Mucosa of stomach (tissue), 1 donor: Measurements from ENCODE around the gene LMNTD2.
A peak's percentile ranks its signal among the peaks of the same experiment; 100 is the strongest.
"Not testable (repeated sequence)": the region's sequence is repeated elsewhere in the genome, so short reads cannot be mapped to it uniquely, and the experiment has no call there.

Experiments used
- H3K27me3 ChIP-seq: one replicate; pipeline ENCODE4 v1.7.0; 2013; ENCODE audit warnings: mild to moderate bottlenecking, low read length; ENCODE audit not compliant: control insufficient read depth, insufficient read depth
- H3K36me3 ChIP-seq: one replicate; pipeline ENCODE4 v1.7.0; 2013; ENCODE audit warnings: low read length; ENCODE audit not compliant: control insufficient read depth, insufficient read depth
- H3K4me1 ChIP-seq: one replicate; pipeline ENCODE4 v1.7.0; 2013; ENCODE audit warnings: mild to moderate bottlenecking, low read length; ENCODE audit not compliant: control insufficient read depth, insufficient read depth
- H3K4me3 ChIP-seq: one replicate; pipeline ENCODE4 v1.7.0; 2013; ENCODE audit warnings: low read length
- H3K9ac ChIP-seq: one replicate; pipeline ENCODE4 v1.7.0; 2013; ENCODE audit warnings: mild to moderate bottlenecking, low read length, moderate library complexity
- H3K9me3 ChIP-seq: one replicate; pipeline ENCODE4 v1.7.0; 2013; ENCODE audit warnings: mild to moderate bottlenecking, low read length, moderate library complexity; ENCODE audit not compliant: control insufficient read depth
- donor health status: Pancreatic carcinoma.

The LMNTD2 gene

DNA sequence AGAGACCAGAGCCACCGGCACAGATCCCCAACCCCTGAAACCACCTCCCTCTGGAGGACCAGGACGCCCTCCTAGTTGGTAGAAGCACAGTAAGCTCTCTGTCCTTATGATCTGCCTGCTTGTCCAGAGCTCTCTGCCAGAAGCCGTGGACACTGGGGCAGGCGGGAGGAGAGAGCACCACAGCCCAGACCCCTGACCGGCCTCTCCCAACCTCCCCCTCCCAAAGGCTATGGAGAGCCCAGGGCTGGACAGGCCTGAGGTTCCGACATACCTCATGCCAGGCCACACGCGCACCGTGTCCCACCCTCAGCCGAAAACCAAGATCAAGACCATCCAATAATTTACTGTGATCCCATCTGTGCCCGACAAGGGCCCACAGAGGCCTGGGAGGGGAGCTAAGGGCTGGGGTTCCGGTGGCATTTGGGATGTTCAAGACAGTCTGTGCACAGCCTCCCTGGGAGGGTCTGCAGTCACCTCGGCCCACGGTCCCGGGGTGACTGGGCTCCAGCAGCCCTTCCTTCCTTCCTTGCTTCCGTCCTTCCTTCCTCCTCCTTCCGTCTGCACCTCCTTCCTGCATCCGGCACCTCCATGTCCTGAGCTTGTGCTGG lies 28.5 kb downstream of the LMNTD2 start:
- H3K9ac ChIP-seq, result no peak overlapping the region
- H3K27me3 ChIP-seq, result no peaks in the 10 kb centered on the region
- H3K9me3 ChIP-seq, result no peaks in the 10 kb centered on the region
- peaks cover 23% of the 10 kb centered on the region for H3K4me1 ChIP-seq
- H3K36me3 ChIP-seq, result peaks cover 13% of the 10 kb centered on the region
- no peak overlapping the region for H3K4me3 ChIP-seq

DNA sequence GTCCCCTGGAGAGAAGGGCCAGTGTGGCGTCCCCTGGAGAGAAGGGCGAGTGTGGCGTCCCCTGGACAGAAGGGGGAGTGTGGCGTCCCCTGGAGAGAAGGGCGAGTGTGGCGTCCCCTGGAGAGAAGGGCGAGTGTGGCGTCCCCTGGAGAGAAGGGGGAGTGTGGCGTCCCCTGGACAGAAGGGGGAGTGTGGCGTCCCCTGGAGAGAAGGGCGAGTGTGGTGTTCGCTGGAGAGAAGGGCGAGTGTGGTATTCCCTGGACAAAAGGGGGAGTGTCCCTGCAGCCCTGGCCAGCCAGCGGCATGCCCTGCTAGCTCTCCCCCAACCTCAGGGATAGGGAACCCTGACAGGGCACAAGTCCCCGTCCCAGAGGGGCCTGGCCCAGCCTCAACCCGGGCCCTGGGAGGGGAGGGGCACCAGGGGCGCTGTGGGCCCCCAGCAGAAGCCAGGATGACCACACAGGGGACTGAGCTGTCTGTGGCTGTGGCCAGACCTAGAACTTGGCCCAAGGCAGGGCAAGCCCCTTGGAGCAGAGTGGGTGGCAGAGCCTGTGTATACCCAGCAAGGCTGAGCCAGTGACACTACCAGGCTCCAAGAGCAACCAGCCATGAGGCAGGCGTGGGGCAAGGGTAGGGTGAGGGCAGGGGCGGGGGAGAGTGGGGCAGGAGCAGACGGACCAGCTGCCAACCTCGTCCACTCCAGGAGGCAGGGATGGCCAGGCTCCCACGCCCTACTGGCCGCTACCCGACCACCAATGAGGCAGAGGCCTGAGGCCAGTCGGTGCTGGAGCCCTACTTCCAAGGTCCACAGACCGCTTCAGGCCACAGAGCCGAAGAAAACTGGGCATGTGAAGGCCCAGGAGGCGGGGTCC lies 29.3 kb downstream of the LMNTD2 start:
- Histone ChIP-seq H3K36me3 (peaks cover 13% of the 10 kb centered on the region), H3K9ac (no peak overlapping the region), H3K4me3 (no peak overlapping the region), H3K9me3 (no peaks in the 10 kb centered on the region), H3K27me3 (no peaks in the 10 kb centered on the region), H3K4me1 (peaks cover 21% of the 10 kb centered on the region)

DNA sequence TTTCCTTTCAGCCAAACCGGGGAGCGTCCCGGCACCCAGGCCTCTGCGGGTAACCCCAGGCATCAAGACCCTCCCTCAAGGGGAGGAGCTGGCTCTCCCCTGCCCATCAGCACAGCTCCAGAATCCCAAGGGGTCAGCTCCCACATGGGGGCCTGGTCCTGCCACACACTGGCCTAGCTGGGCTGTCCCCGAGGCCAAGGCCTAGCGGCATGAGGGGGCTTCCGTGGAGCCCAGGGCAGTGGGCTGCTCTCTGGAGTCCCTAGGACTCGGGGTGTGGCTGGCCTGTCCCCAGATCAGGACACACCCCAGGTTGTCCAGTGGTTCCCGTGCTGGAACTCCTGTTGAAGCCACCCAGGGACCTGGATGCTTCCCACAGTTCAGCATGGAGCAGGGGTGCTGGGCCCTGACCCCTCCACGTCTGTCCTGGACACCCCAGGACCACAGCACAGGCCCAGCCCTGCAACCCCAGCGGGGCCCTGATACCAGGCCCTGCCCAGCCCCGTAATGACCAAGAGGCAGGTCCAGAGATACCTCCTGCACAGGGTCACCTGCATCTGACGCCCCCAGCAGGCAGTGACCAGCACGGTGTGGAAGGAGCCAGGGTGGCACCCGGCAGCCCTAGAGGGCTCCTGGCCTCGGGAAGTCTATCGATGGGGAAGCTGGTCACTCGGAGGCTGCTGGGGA lies 30.7 kb downstream of the LMNTD2 start:
- H3K27me3 ChIP-seq, result no peaks in the 10 kb centered on the region
- no peak overlapping the region for H3K9ac ChIP-seq
- peaks cover 13% of the 10 kb centered on the region for H3K36me3 ChIP-seq
- H3K9me3 ChIP-seq, result no peaks in the 10 kb centered on the region
- no peak overlapping the region for H3K4me3 ChIP-seq
- peaks cover 18% of the 10 kb centered on the region for H3K4me1 ChIP-seq

GRCh38 chr11:528815-529727 lies 31.5 kb downstream of the LMNTD2 start:
- no peak overlapping the region for H3K9ac ChIP-seq

GRCh38 chr11:528166-528814 lies 32.2 kb downstream of the LMNTD2 start:
- Histone ChIP-seq H3K9me3 (no peaks in the 10 kb centered on the region), H3K9ac (no peak overlapping the region), H3K27me3 (no peaks in the 10 kb centered on the region), H3K4me3 (no peak overlapping the region), H3K36me3 (peaks cover 9% of the 10 kb centered on the region), H3K4me1 (peaks cover 5% of the 10 kb centered on the region)

More at GRCh38 chr11:528815-529727, 31.5 kb downstream of the LMNTD2 start:
- peaks cover 12% of the 10 kb centered on the region for H3K4me1 ChIP-seq
- peaks cover 13% of the 10 kb centered on the region for H3K36me3 ChIP-seq
- H3K9me3 ChIP-seq, result no peaks in the 10 kb centered on the region
- H3K27me3 ChIP-seq, result no peaks in the 10 kb centered on the region
- no peak overlapping the region for H3K4me3 ChIP-seq

- H3K4me3 ChIP-seq, result no peak overlapping the region
- no peak overlapping the region for H3K9ac ChIP-seq
- H3K36me3 ChIP-seq, result no peaks in the 10 kb centered on the region
- no peaks in the 10 kb centered on the region for H3K4me1 ChIP-seq
- no peaks in the 10 kb centered on the region for H3K9me3 ChIP-seq
- H3K27me3 ChIP-seq, result peaks cover under 1% of the 10 kb centered on the region
Observed at GRCh38 chr11:526192-526591, 34.3 kb downstream of the LMNTD2 start.

- Histone ChIP-seq H3K4me3 (no peak overlapping the region), H3K4me1 (no peaks in the 10 kb centered on the region), H3K9me3 (no peaks in the 10 kb centered on the region), H3K36me3 (no peaks in the 10 kb centered on the region), H3K27me3 (peaks cover 3% of the 10 kb centered on the region), H3K9ac (no peak overlapping the region)
Observed at GRCh38 chr11:521177-521688, 39.3 kb downstream of the LMNTD2 start.

- Histone ChIP-seq H3K4me1 (no peaks in the 10 kb centered on the region), H3K27me3 (peaks cover 3% of the 10 kb centered on the region), H3K9ac (no peak overlapping the region), H3K36me3 (no peaks in the 10 kb centered on the region), H3K9me3 (no peaks in the 10 kb centered on the region), H3K4me3 (no peak overlapping the region)
Observed at GRCh38 chr11:520428-521176, 39.9 kb downstream of the LMNTD2 start.

GRCh38 chr11:518463-519202 lies 41.9 kb downstream of the LMNTD2 start:
- H3K4me1 ChIP-seq, result no peaks in the 10 kb centered on the region
- H3K9ac ChIP-seq, result peak overlapping the region; percentile 34
- H3K4me3 ChIP-seq, result no peak overlapping the region
- H3K36me3 ChIP-seq, result no peaks in the 10 kb centered on the region
- no peaks in the 10 kb centered on the region for H3K9me3 ChIP-seq
- peaks cover 3% of the 10 kb centered on the region for H3K27me3 ChIP-seq

- H3K9ac ChIP-seq, H3K4me1 ChIP-seq, H3K4me3 ChIP-seq, H3K9me3 ChIP-seq, H3K27me3 ChIP-seq, H3K36me3 ChIP-seq: not testable (repeated sequence)
Observed at GRCh38 chr11:516918-517685, 43.4 kb downstream of the LMNTD2 start.
